ENCODE results near the gene FAXDC2. TPM values are rescaled to one million over a fixed set of nuclear protein-coding genes. Genes with fewer than 3 reads are reported as not detected.
A peak's percentile ranks its signal among the peaks of the same experiment; 100 is the strongest.

The FAXDC2 gene
- total and polyA plus RNA-seq, 2 of the 13 experiments (the other 11 are each of a cell fraction or from before 2014, with no cell fraction given): 4.7 to 58.8 TPM

DNA sequence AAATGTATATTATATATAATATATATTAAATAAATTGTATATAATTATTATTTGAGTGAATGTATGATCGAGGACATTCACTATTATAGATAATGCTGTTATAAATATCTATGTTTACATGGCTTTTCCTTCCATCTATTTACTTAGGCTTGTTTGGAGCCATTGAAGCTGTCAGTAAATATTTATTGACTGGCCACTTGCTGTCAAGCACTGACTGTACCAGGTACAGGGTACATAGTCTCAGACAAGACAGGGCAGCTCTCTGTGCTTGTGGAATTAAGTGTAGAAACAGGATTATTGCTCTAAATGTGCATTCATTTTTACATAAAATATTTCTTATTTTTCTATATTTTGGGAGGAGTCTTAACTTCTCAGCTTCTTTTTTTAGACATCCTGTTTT is 16.4 kb downstream of the FAXDC2 start (continued):
- TF ChIP-seq KLF6 (CRISPR knock-in tag; IDR thresholded peaks at IDR 0.05) (no peak), BHLHE40 (IDR thresholded peaks at IDR 0.05; ENCODE audit: low read length) (no peak), ASH2L (IDR thresholded peaks at IDR 0.05; ENCODE audit: insufficient read length, low read depth, low read length) (no peak), ZNF484 (CRISPR knock-in tag; IDR thresholded peaks at IDR 0.05; ENCODE audit: borderline replicate concordance, low read depth) (no peak), TBL1XR1 (IDR thresholded peaks at IDR 0.05; ENCODE audit: borderline replicate concordance, low read length, partially characterized antibody) (peak; percentile 81), TEAD2 (CRISPR knock-in tag; IDR thresholded peaks at IDR 0.05) (no peak), MED8 (CRISPR knock-in tag; IDR thresholded peaks at IDR 0.05; ENCODE audit: insufficient replicate concordance) (no peak), ZSCAN30 (CRISPR knock-in tag; IDR thresholded peaks at IDR 0.05) (no peak), ZNF136 (CRISPR knock-in tag; IDR thresholded peaks at IDR 0.05; ENCODE audit: low read depth) (no peak), ZZZ3 (CRISPR knock-in tag; IDR thresholded peaks at IDR 0.05; ENCODE audit: borderline replicate concordance) (no peak), CENPX (CRISPR knock-in tag; IDR thresholded peaks at IDR 0.05) (no peak), PHF21A (CRISPR knock-in tag; IDR thresholded peaks at IDR 0.05) (no peak), THYN1 (CRISPR knock-in tag; IDR thresholded peaks at IDR 0.05; ENCODE audit: borderline replicate concordance, low read depth) (no peak), ZMAT3 (CRISPR knock-in tag; conservative IDR thresholded peaks at IDR 0.05) (no peak), ZNF550 (CRISPR knock-in tag; IDR thresholded peaks at IDR 0.05; ENCODE audit: borderline replicate concordance) (no peak)
- TF ChIP-seq, protein P1, sequence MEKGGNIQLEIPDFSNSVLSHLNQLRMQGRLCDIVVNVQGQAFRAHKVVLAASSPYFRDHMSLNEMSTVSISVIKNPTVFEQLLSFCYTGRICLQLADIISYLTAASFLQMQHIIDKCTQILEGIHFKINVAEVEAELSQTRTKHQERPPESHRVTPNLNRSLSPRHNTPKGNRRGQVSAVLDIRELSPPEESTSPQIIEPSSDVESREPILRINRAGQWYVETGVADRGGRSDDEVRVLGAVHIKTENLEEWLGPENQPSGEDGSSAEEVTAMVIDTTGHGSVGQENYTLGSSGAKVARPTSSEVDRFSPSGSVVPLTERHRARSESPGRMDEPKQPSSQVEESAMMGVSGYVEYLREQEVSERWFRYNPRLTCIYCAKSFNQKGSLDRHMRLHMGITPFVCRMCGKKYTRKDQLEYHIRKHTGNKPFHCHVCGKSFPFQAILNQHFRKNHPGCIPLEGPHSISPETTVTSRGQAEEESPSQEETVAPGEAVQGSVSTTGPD (CRISPR knock-in tag; IDR thresholded peaks at IDR 0.05): no peak
- TF ChIP-seq, protein P2, sequence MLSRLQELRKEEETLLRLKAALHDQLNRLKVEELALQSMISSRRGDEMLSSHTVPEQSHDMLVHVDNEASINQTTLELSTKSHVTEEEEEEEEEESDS (CRISPR knock-in tag; IDR thresholded peaks at IDR 0.05; ENCODE audit: borderline replicate concordance): no peak
- TF ChIP-seq, protein P3, sequence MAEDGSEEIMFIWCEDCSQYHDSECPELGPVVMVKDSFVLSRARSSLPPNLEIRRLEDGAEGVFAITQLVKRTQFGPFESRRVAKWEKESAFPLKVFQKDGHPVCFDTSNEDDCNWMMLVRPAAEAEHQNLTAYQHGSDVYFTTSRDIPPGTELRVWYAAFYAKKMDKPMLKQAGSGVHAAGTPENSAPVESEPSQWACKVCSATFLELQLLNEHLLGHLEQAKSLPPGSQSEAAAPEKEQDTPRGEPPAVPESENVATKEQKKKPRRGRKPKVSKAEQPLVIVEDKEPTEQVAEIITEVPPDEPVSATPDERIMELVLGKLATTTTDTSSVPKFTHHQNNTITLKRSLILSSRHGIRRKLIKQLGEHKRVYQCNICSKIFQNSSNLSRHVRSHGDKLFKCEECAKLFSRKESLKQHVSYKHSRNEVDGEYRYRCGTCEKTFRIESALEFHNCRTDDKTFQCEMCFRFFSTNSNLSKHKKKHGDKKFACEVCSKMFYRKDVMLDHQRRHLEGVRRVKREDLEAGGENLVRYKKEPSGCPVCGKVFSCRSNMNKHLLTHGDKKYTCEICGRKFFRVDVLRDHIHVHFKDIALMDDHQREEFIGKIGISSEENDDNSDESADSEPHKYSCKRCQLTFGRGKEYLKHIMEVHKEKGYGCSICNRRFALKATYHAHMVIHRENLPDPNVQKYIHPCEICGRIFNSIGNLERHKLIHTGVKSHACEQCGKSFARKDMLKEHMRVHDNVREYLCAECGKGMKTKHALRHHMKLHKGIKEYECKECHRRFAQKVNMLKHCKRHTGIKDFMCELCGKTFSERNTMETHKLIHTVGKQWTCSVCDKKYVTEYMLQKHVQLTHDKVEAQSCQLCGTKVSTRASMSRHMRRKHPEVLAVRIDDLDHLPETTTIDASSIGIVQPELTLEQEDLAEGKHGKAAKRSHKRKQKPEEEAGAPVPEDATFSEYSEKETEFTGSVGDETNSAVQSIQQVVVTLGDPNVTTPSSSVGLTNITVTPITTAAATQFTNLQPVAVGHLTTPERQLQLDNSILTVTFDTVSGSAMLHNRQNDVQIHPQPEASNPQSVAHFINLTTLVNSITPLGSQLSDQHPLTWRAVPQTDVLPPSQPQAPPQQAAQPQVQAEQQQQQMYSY (CRISPR knock-in tag; IDR thresholded peaks at IDR 0.05): no peak
- TF ChIP-seq, protein P4, sequence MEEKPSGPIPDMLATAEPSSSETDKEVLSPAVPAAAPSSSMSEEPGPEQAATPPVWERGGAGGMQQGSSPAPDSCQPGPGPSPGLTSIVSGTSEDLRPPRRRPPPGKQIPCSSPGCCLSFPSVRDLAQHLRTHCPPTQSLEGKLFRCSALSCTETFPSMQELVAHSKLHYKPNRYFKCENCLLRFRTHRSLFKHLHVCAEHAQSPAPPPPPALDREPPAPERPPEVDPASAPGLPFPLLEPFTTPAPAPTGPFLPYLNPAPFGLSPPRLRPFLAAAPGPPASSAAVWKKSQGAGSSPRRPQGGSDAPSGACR (CRISPR knock-in tag; IDR thresholded peaks at IDR 0.05): no peak
- TF ChIP-seq, protein P5, sequence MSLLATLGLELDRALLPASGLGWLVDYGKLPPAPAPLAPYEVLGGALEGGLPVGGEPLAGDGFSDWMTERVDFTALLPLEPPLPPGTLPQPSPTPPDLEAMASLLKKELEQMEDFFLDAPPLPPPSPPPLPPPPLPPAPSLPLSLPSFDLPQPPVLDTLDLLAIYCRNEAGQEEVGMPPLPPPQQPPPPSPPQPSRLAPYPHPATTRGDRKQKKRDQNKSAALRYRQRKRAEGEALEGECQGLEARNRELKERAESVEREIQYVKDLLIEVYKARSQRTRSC (CRISPR knock-in tag; IDR thresholded peaks at IDR 0.05; ENCODE audit: low read depth): no peak
- TF ChIP-seq, protein P6, sequence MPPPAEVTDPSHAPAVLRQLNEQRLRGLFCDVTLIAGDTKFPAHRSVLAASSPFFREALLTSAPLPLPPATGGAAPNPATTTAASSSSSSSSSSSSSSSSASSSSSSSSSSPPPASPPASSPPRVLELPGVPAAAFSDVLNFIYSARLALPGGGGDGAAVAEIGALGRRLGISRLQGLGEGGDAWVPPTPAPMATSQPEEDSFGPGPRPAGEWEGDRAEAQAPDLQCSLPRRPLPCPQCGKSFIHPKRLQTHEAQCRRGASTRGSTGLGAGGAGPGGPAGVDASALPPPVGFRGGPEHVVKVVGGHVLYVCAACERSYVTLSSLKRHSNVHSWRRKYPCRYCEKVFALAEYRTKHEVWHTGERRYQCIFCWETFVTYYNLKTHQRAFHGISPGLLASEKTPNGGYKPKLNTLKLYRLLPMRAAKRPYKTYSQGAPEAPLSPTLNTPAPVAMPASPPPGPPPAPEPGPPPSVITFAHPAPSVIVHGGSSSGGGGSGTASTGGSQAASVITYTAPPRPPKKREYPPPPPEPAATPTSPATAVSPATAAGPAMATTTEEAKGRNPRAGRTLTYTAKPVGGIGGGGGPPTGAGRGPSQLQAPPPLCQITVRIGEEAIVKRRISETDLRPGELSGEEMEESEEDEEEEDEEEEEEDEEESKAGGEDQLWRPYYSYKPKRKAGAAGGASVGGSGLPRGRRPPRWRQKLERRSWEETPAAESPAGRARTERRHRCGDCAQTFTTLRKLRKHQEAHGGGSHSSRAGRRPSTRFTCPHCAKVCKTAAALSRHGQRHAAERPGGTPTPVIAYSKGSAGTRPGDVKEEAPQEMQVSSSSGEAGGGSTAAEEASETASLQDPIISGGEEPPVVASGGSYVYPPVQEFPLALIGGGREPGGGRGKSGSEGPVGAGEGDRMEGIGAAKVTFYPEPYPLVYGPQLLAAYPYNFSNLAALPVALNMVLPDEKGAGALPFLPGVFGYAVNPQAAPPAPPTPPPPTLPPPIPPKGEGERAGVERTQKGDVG (CRISPR knock-in tag; IDR thresholded peaks at IDR 0.05; ENCODE audit: borderline replicate concordance): no peak

Data from HepG2 (cell line).